ENCODE measurements around the gene PDF.
"Not testable (repeated sequence)": the region's sequence is repeated elsewhere in the genome, so short reads cannot be mapped to it uniquely, and the experiment has no call there.

The PDF gene

GRCh38 chr16:69296771-69297170 lies 33.6 kb downstream of the PDF start:
- not testable (repeated sequence) for H3K27ac ChIP-seq (ENCODE audit: low read depth, low read length); H3K9me3 ChIP-seq (ENCODE audit: insufficient read depth, low read depth, low read length); H3K9ac ChIP-seq (ENCODE audit: low read depth, low read length); H3K27me3 ChIP-seq (ENCODE audit: insufficient read depth, low read length); H3K4me1 ChIP-seq (ENCODE audit: insufficient read depth, low read length); H3K4me3 ChIP-seq (ENCODE audit: low read length)
- WGBS = 100% methylated on average over 7 of the region's 7 CpGs
- peaks cover 28% of the 10 kb centered on the region for H3K36me3 ChIP-seq (ENCODE audit: insufficient read depth, low read length)

- 100% methylated on average over 1 of the region's 1 CpG for WGBS
- Histone ChIP-seq H3K4me3 (ENCODE audit: low read length) (no peak overlapping the region), H3K9ac (ENCODE audit: low read depth, low read length) (no peak overlapping the region), H3K27ac (ENCODE audit: low read depth, low read length) (no peak overlapping the region), H3K27me3 (ENCODE audit: insufficient read depth, low read length) (no peaks in the 10 kb centered on the region), H3K36me3 (ENCODE audit: insufficient read depth, low read length) (0 out of 2 replicates have a peak, but pooled peaks cover 6% of the 10 kb centered on the region), H3K4me1 (ENCODE audit: insufficient read depth, low read length) (no peaks in the 10 kb centered on the region), H3K9me3 (ENCODE audit: insufficient read depth, low read depth, low read length) (no peaks in the 10 kb centered on the region)
Observed at GRCh38 chr16:69294051-69294450, 36.3 kb downstream of the PDF start.

- WGBS = 90% methylated on average over 3 of the region's 3 CpGs
- Histone ChIP-seq H3K4me3 (ENCODE audit: low read length) (no peak overlapping the region), H3K27ac (ENCODE audit: low read depth, low read length) (no peak overlapping the region), H3K9me3 (ENCODE audit: insufficient read depth, low read depth, low read length) (no peaks in the 10 kb centered on the region), H3K36me3 (ENCODE audit: insufficient read depth, low read length) (peaks cover 8% of the 10 kb centered on the region; the same call in 1 of the 2 replicates), H3K4me1 (ENCODE audit: insufficient read depth, low read length) (no peaks in the 10 kb centered on the region), H3K27me3 (ENCODE audit: insufficient read depth, low read length) (no peaks in the 10 kb centered on the region), H3K9ac (ENCODE audit: low read depth, low read length) (0 out of 2 replicates have a peak overlapping the region, but pooled peaks have one; percentile 11)
Observed at GRCh38 chr16:69293401-69293800, 37.0 kb downstream of the PDF start.

- not testable (repeated sequence) for H3K4me3 ChIP-seq (ENCODE audit: low read length); H3K27me3 ChIP-seq (ENCODE audit: insufficient read depth, low read length); H3K9ac ChIP-seq (ENCODE audit: low read depth, low read length); H3K4me1 ChIP-seq (ENCODE audit: insufficient read depth, low read length); H3K27ac ChIP-seq (ENCODE audit: low read depth, low read length); H3K9me3 ChIP-seq (ENCODE audit: insufficient read depth, low read depth, low read length)
- WGBS = 95% methylated on average over 9 of the region's 9 CpGs
- H3K36me3 ChIP-seq (ENCODE audit: insufficient read depth, low read length) = peaks cover 14% of the 10 kb centered on the region; the same call in 1 of the 2 replicates
Observed at GRCh38 chr16:69291657-69292056, 38.7 kb downstream of the PDF start.

GRCh38 chr16:69286941-69287713 lies 43.3 kb downstream of the PDF start:
- WGBS = 94% methylated on average over 12 of the region's 13 CpGs
- H3K36me3 ChIP-seq (ENCODE audit: insufficient read depth, low read length) = peaks cover 28% of the 10 kb centered on the region
- no peaks in the 10 kb centered on the region for H3K9me3 ChIP-seq (ENCODE audit: insufficient read depth, low read depth, low read length)
- no peak overlapping the region for H3K27ac ChIP-seq (ENCODE audit: low read depth, low read length)
- H3K27me3 ChIP-seq (ENCODE audit: insufficient read depth, low read length) = no peaks in the 10 kb centered on the region
- no peak overlapping the region for H3K9ac ChIP-seq (ENCODE audit: low read depth, low read length)
- no peak overlapping the region for H3K4me3 ChIP-seq (ENCODE audit: low read length)
- H3K4me1 ChIP-seq (ENCODE audit: insufficient read depth, low read length) = no peaks in the 10 kb centered on the region

- Histone ChIP-seq H3K9ac (ENCODE audit: low read depth, low read length) (no peak overlapping the region), H3K27ac (ENCODE audit: low read depth, low read length) (no peak overlapping the region), H3K36me3 (ENCODE audit: insufficient read depth, low read length) (peaks cover 28% of the 10 kb centered on the region), H3K9me3 (ENCODE audit: insufficient read depth, low read depth, low read length) (no peaks in the 10 kb centered on the region), H3K27me3 (ENCODE audit: insufficient read depth, low read length) (no peaks in the 10 kb centered on the region), H3K4me3 (ENCODE audit: low read length) (no peak overlapping the region), H3K4me1 (ENCODE audit: insufficient read depth, low read length) (no peaks in the 10 kb centered on the region)
- WGBS = 91% methylated on average over 4 of the region's 4 CpGs
Observed at GRCh38 chr16:69285240-69285639, 45.1 kb downstream of the PDF start.

- peaks cover 28% of the 10 kb centered on the region for H3K36me3 ChIP-seq (ENCODE audit: insufficient read depth, low read length)
- H3K9ac ChIP-seq (ENCODE audit: low read depth, low read length) = no peak overlapping the region
- H3K27me3 ChIP-seq (ENCODE audit: insufficient read depth, low read length) = no peaks in the 10 kb centered on the region
- 0 out of 2 replicates have a peak, but pooled peaks cover 3% of the 10 kb centered on the region for H3K9me3 ChIP-seq (ENCODE audit: insufficient read depth, low read depth, low read length)
- no peak overlapping the region for H3K27ac ChIP-seq (ENCODE audit: low read depth, low read length)
- H3K4me1 ChIP-seq (ENCODE audit: insufficient read depth, low read length) = no peaks in the 10 kb centered on the region
- 94% methylated on average over 4 of the region's 4 CpGs for WGBS
- no peak overlapping the region for H3K4me3 ChIP-seq (ENCODE audit: low read length)
Observed at GRCh38 chr16:69283851-69284250, 46.5 kb downstream of the PDF start.

- peaks cover 7% of the 10 kb centered on the region; the same call in 1 of the 2 replicates for H3K36me3 ChIP-seq (ENCODE audit: insufficient read depth, low read length)
- no peak overlapping the region for H3K9ac ChIP-seq (ENCODE audit: low read depth, low read length)
- no CpG with 5 or more reads among the region's 1 CpG for WGBS
- no peak overlapping the region for H3K27ac ChIP-seq (ENCODE audit: low read depth, low read length)
- H3K4me3 ChIP-seq (ENCODE audit: low read length) = no peak overlapping the region
- no peaks in the 10 kb centered on the region for H3K4me1 ChIP-seq (ENCODE audit: insufficient read depth, low read length)
- 0 out of 2 replicates have a peak, but pooled peaks cover 3% of the 10 kb centered on the region for H3K9me3 ChIP-seq (ENCODE audit: insufficient read depth, low read depth, low read length)
- no peaks in the 10 kb centered on the region for H3K27me3 ChIP-seq (ENCODE audit: insufficient read depth, low read length)
Observed at GRCh38 chr16:69277413-69277812, 53.0 kb downstream of the PDF start.
